Measurements from ENCODE around the gene SLC40A1. TPM values are rescaled to one million over a fixed set of nuclear protein-coding genes. Genes with fewer than 3 reads are reported as not detected.
A peak's percentile ranks its signal among the peaks of the same experiment; 100 is the strongest.

The SLC40A1 gene
- total and polyA plus RNA-seq, 9 donors: 243 to 515 (median 361) TPM

- Histone ChIP-seq H3K27ac (peak overlapping the region in 1 of 2 donors; percentile 43), H3K36me3 (no peaks in the 10 kb centered on the region), H3K4me3 (no peak overlapping the region), H3K9me3 (no peaks in the 10 kb centered on the region), H3K4me1 (ENCODE audit: insufficient read depth) (peaks cover 6% of the 10 kb centered on the region), H3K27me3 (no peaks in the 10 kb centered on the region)
- WGBS, 3 donors: 3 to 9% (median 9%) methylated on average over 3 of the region's 3 CpGs
- intact Hi-C loops (cut with DNase I): no loop called here
- peak in 3 of 5 donors; percentile 41 to 64 (median 59) for DNase-seq
- no peak for TF ChIP-seq EP300 (IDR thresholded peaks at IDR 0.05)
- no peak for TF ChIP-seq CTCF (IDR thresholded peaks at IDR 0.05)
- no peak for TF ChIP-seq POLR2A (IDR thresholded peaks at IDR 0.05)
These were observed 67.7 kb downstream of the SLC40A1 start for GRCh38 chr2:189512879-189513278.

GRCh38 chr2:189511960-189512319 is 68.6 kb downstream of the SLC40A1 start:
- Histone ChIP-seq H3K9me3 (no peaks in the 10 kb centered on the region), H3K27ac (peak overlapping the region in 1 of 2 donors; percentile 43), H3K27me3 (no peaks in the 10 kb centered on the region), H3K36me3 (no peaks in the 10 kb centered on the region), H3K4me1 (ENCODE audit: insufficient read depth) (peaks cover 6% of the 10 kb centered on the region), H3K4me3 (no peak overlapping the region)
- DNase-seq: no peak
- no peak for TF ChIP-seq CTCF (IDR thresholded peaks at IDR 0.05)
- TF ChIP-seq EP300 (IDR thresholded peaks at IDR 0.05): no peak
- TF ChIP-seq POLR2A (IDR thresholded peaks at IDR 0.05): no peak
- intact Hi-C loops (cut with DNase I): no loop called here

DNA sequence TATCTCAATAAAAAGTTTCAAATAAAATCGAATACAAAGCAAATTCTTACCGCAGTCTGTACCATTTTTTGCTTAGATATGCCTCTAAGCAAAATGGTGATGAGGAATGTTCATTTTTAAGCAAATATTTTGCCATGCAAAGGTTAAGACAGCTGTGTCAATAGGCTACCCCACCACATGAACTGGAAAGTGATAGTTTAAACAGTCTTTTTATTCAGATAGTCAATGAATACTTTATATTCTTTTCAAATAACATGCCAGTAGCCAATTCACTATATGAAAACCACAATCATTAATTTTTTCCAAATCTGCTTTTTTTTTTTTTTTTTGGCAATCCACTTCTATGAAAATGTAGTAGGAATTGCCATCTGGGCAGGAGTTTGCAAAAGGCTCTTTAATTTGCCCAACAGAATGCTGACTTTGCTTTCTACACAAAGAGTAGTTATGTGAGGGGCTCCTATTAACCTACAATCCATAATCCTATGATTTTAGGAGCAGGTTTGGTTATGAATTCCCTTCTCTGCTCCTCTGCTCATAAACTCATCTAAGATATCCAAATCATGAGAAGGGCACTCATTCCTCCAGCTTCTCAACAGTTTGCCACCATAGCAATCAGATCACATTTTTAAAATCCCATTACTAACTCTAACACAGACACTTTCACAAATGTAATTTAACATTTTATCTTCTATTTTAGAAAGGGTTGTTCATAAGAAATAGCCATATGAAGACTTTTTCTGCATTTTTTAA is 69.2 kb downstream of the SLC40A1 start:
- Histone ChIP-seq H3K9me3 (no peaks in the 10 kb centered on the region), H3K27me3 (no peaks in the 10 kb centered on the region), H3K36me3 (no peaks in the 10 kb centered on the region), H3K4me3 (no peak overlapping the region), H3K27ac (peak overlapping the region in 1 of 2 donors; percentile 43), H3K4me1 (ENCODE audit: insufficient read depth) (peaks cover 6% of the 10 kb centered on the region)
- no peak for DNase-seq
- TF ChIP-seq CTCF (IDR thresholded peaks at IDR 0.05): no peak
- no peak for TF ChIP-seq EP300 (IDR thresholded peaks at IDR 0.05)
- intact Hi-C loops (cut with DNase I): no loop called here
- 58 to 93% (median 86%) methylated on average over 2 of the region's 2 CpGs for WGBS, 3 donors

Other genes with a start within 250 kb of the SLC40A1 start
- gene WDR75, start 139.3 kb downstream of the SLC40A1 start, total RNA-seq: 10 to 100 TPM; 30.4 to 41.3 (median 34.2) TPM
- gene WDR75, start 139.3 kb downstream of the SLC40A1 start, polyA plus RNA-seq: 10 to 100 TPM; 22.8 to 34.2 TPM
- gene ASNSD1, start 80.7 kb upstream of the SLC40A1 start, total RNA-seq: 10 to 100 TPM; 38.5 to 61.9 (median 47.3) TPM
- 10 to 100 TPM; 41.9 to 43.4 TPM for gene ASNSD1, start 80.7 kb upstream of the SLC40A1 start, polyA plus RNA-seq
- 10 to 100 TPM in 6 of 7 donors, 1 to 10 TPM in 1; 9.9 to 23.2 (median 17.9) TPM for gene ANKAR, start 93.9 kb upstream of the SLC40A1 start, total RNA-seq
- 1 to 10 TPM; 3.6 to 7.4 TPM for gene ANKAR, start 93.9 kb upstream of the SLC40A1 start, polyA plus RNA-seq
- 10 to 100 TPM in 1 of 7 donors, 1 to 10 TPM in 6; 4.7 to 10.6 (median 8.5) TPM for gene OSGEPL1, start 182.0 kb upstream of the SLC40A1 start, total RNA-seq
- 1 to 10 TPM; 6.2 to 9.7 TPM for gene OSGEPL1, start 182.0 kb upstream of the SLC40A1 start, polyA plus RNA-seq
- gene ORMDL1, start 203.6 kb upstream of the SLC40A1 start, total RNA-seq: 10 to 100 TPM; 34.8 to 55.4 (median 48.7) TPM
- gene ORMDL1, start 203.6 kb upstream of the SLC40A1 start, polyA plus RNA-seq: 10 to 100 TPM; 43.6 to 70.7 TPM
- gene PMS1, start 203.7 kb upstream of the SLC40A1 start, total RNA-seq: 10 to 100 TPM; 17.3 to 37.0 (median 25.9) TPM
- 10 to 100 TPM in 1 of 2 donors, 1 to 10 TPM in 1; 9.0 to 12.2 TPM for gene PMS1, start 203.7 kb upstream of the SLC40A1 start, polyA plus RNA-seq